ENCODE results near the gene DLGAP3. TPM values are rescaled to one million over a fixed set of nuclear protein-coding genes. Genes with fewer than 3 reads are reported as not detected.

The DLGAP3 gene
- total RNA-seq, 2 experiments from 2014 or later: 0.50 to 0.66 TPM

GRCh38 chr1:34865573-34865972 is 63.9 kb downstream of the DLGAP3 start:
- H3K4me1 Mint-ChIP-seq: peaks cover 34% of the 10 kb centered on the region
- no peaks in the 10 kb centered on the region for H3K9me3 Mint-ChIP-seq (ENCODE audit: low read depth)
- DNase-seq (no peak), ATAC-seq (no peak)
- H3K4me3 Mint-ChIP-seq: peak overlapping the region; percentile 73
- peak overlapping the region; percentile 65 for H3K27ac Mint-ChIP-seq
- H3K36me3 Mint-ChIP-seq: no peaks in the 10 kb centered on the region
- no peaks in the 10 kb centered on the region for H3K27me3 Mint-ChIP-seq
- CTCF ChIA-PET: interaction anchor here (0.7 to 10.0 kb wide), 15 partner anchors 11 to 1077 kb away, joined by 3 to 149 read pairs (median 5); partner anchors contain the start of gene TMEM35B

- Mint-ChIP-seq H3K4me3 (peak overlapping the region; percentile 42), H3K36me3 (peaks cover 1% of the 10 kb centered on the region), H3K9me3 (ENCODE audit: low read depth) (no peaks in the 10 kb centered on the region), H3K4me1 (peaks cover 42% of the 10 kb centered on the region), H3K27ac (peak overlapping the region; percentile 89), H3K27me3 (no peaks in the 10 kb centered on the region)
- CTCF ChIA-PET: interaction anchor here (0.6 to 10.0 kb wide), 7 partner anchors 10 to 1021 kb away, joined by 3 to 149 read pairs (median 3); partner anchors contain the start of genes CLSPN, SFPQ and TMEM35B
- ATAC-seq (no peak), DNase-seq (no peak)
These were observed 64.7 kb downstream of the DLGAP3 start for GRCh38 chr1:34864759-34865158.

- Mint-ChIP-seq H3K27me3 (no peaks in the 10 kb centered on the region), H3K36me3 (peaks cover 1% of the 10 kb centered on the region), H3K4me3 (peak overlapping the region; percentile 31), H3K9me3 (ENCODE audit: low read depth) (no peaks in the 10 kb centered on the region), H3K27ac (peak overlapping the region; percentile 89), H3K4me1 (peaks cover 49% of the 10 kb centered on the region)
- DNase-seq (peak; percentile 62), ATAC-seq (peak; percentile 13)
- CTCF ChIA-PET: interaction anchor here (0.6 to 10.0 kb wide), 5 partner anchors 9 to 906 kb away, joined by 3 to 149 read pairs (median 3); partner anchors contain the start of gene CLSPN
These were observed 65.9 kb downstream of the DLGAP3 start for GRCh38 chr1:34863501-34863900.

GRCh38 chr1:34859446-34860200 is 69.8 kb downstream of the DLGAP3 start, which contains the start of gene SMIM12:
Gene SMIM12 (minus strand): TSS chr1:34859749. CDS start chr1:34855977, 3,772 bp downstream.
- Mint-ChIP-seq H3K9me3 (ENCODE audit: low read depth) (no peaks in the 10 kb centered on the region), H3K4me3 (peak within 1 kb of the TSS; percentile 90), H3K36me3 (peaks cover 12% of the 10 kb centered on the region), H3K4me1 (peaks cover 61% of the 10 kb centered on the region), H3K27me3 (no peaks in the 10 kb centered on the region), H3K27ac (peak within 1 kb of the TSS; percentile 90)
- peak; percentile 95 for ATAC-seq
- DNase-seq: peak; percentile 95
- CTCF ChIA-PET: interaction anchor here (1.0 to 2.5 kb wide), 9 partner anchors 9 to 591 kb away, joined by 3 to 10 read pairs (median 5); partner anchors contain the start of genes SFPQ and TMEM35B

GRCh38 chr1:34858901-34859445 is 70.5 kb downstream of the DLGAP3 start:
- Mint-ChIP-seq H3K27ac (peak overlapping the region; percentile 90), H3K4me3 (peak overlapping the region; percentile 90), H3K27me3 (no peaks in the 10 kb centered on the region), H3K4me1 (peaks cover 54% of the 10 kb centered on the region), H3K36me3 (peaks cover 15% of the 10 kb centered on the region), H3K9me3 (ENCODE audit: low read depth) (no peaks in the 10 kb centered on the region)
- DNase-seq (peak; percentile 56), ATAC-seq (peak; percentile 13)
- CTCF ChIA-PET: interaction anchor here (1.0 to 2.5 kb wide), 7 partner anchors 10 to 592 kb away, joined by 3 to 10 read pairs (median 5); partner anchors contain the start of gene SFPQ

GRCh38 chr1:34856697-34857096 is 72.8 kb downstream of the DLGAP3 start:
- H3K4me3 Mint-ChIP-seq: no peak overlapping the region
- CTCF ChIA-PET: interaction anchor here (7.0 kb wide), 1 partner anchor 9 kb away, joined by 149 read pairs; no protein-coding TSS in a partner anchor
- H3K27ac Mint-ChIP-seq: no peak overlapping the region

GRCh38 chr1:34852677-34853217 is 76.7 kb downstream of the DLGAP3 start:
- H3K27me3 Mint-ChIP-seq: no peaks in the 10 kb centered on the region
- DNase-seq (peak; percentile 95), ATAC-seq (peak; percentile 100)
- peaks cover 23% of the 10 kb centered on the region for H3K4me1 Mint-ChIP-seq
- H3K36me3 Mint-ChIP-seq: peaks cover 28% of the 10 kb centered on the region
- no peaks in the 10 kb centered on the region for H3K9me3 Mint-ChIP-seq (ENCODE audit: low read depth)
- CTCF ChIA-PET: interaction anchor here (0.6 to 7.0 kb wide), 36 partner anchors 9 to 1707 kb away, joined by 3 to 149 read pairs (median 4); partner anchors contain the start of genes GJB3 and TMEM35B
- peak overlapping the region; percentile 47 for H3K27ac Mint-ChIP-seq
- H3K4me3 Mint-ChIP-seq: no peak overlapping the region

More at GRCh38 chr1:34856697-34857096, 72.8 kb downstream of the DLGAP3 start:
- no peaks in the 10 kb centered on the region for H3K9me3 Mint-ChIP-seq (ENCODE audit: low read depth)
- no peak for ATAC-seq
- H3K36me3 Mint-ChIP-seq: peaks cover 23% of the 10 kb centered on the region
- H3K4me1 Mint-ChIP-seq: peaks cover 47% of the 10 kb centered on the region
- no peaks in the 10 kb centered on the region for H3K27me3 Mint-ChIP-seq
- no peak for DNase-seq

GRCh38 chr1:34851431-34852105 is 77.9 kb downstream of the DLGAP3 start:
- no peak for ATAC-seq
- no peak overlapping the region for H3K27ac Mint-ChIP-seq
- no peak overlapping the region for H3K4me3 Mint-ChIP-seq
- H3K9me3 Mint-ChIP-seq (ENCODE audit: low read depth): no peaks in the 10 kb centered on the region
- no peaks in the 10 kb centered on the region for H3K27me3 Mint-ChIP-seq
- peaks cover 28% of the 10 kb centered on the region for H3K36me3 Mint-ChIP-seq
- H3K4me1 Mint-ChIP-seq: peaks cover 12% of the 10 kb centered on the region
- CTCF ChIA-PET: interaction anchor here (0.7 to 7.0 kb wide), 6 partner anchors 10 to 146 kb away, joined by 3 to 149 read pairs (median 6); no protein-coding TSS in a partner anchor
- no peak for DNase-seq

- CTCF ChIA-PET: interaction anchor here (1.9 to 4.5 kb wide), 2 partner anchors 16 to 62 kb away, joined by 6 to 51 read pairs; no protein-coding TSS in a partner anchor
- DNase-seq (no peak), ATAC-seq (no peak)
- H3K4me3 Mint-ChIP-seq: no peak overlapping the region
- H3K27me3 Mint-ChIP-seq: no peaks in the 10 kb centered on the region
- H3K36me3 Mint-ChIP-seq: peaks cover 24% of the 10 kb centered on the region
- no peak overlapping the region for H3K27ac Mint-ChIP-seq
- H3K4me1 Mint-ChIP-seq: peaks cover 10% of the 10 kb centered on the region
- no peaks in the 10 kb centered on the region for H3K9me3 Mint-ChIP-seq (ENCODE audit: low read depth)
These were observed 79.1 kb downstream of the DLGAP3 start for GRCh38 chr1:34850382-34850781.

GRCh38 chr1:34847094-34847493 is 82.4 kb downstream of the DLGAP3 start:
- no peaks in the 10 kb centered on the region for H3K27me3 Mint-ChIP-seq
- H3K9me3 Mint-ChIP-seq (ENCODE audit: low read depth): no peaks in the 10 kb centered on the region
- ATAC-seq: no peak
- no peak overlapping the region for H3K27ac Mint-ChIP-seq
- no peak overlapping the region for H3K4me3 Mint-ChIP-seq
- H3K36me3 Mint-ChIP-seq: peaks cover 9% of the 10 kb centered on the region
- DNase-seq: no peak
- CTCF ChIA-PET: interaction anchor here (1.4 kb wide), 1 partner anchor 20 kb away, joined by 4 read pairs; no protein-coding TSS in a partner anchor
- H3K4me1 Mint-ChIP-seq: peaks cover 12% of the 10 kb centered on the region

- Mint-ChIP-seq H3K36me3 (peaks cover 6% of the 10 kb centered on the region), H3K27ac (no peak overlapping the region), H3K9me3 (ENCODE audit: low read depth) (no peaks in the 10 kb centered on the region), H3K4me3 (no peak overlapping the region), H3K27me3 (no peaks in the 10 kb centered on the region), H3K4me1 (peaks cover 11% of the 10 kb centered on the region)
- ATAC-seq (no peak), DNase-seq (no peak)
- CTCF ChIA-PET: interaction anchor here (1.4 kb wide), 1 partner anchor 21 kb away, joined by 4 read pairs; no protein-coding TSS in a partner anchor
These were observed 83.2 kb downstream of the DLGAP3 start for GRCh38 chr1:34846265-34846664.

- peaks cover 11% of the 10 kb centered on the region for H3K4me1 Mint-ChIP-seq
- H3K27ac Mint-ChIP-seq: no peak overlapping the region
- no peaks in the 10 kb centered on the region for H3K9me3 Mint-ChIP-seq (ENCODE audit: low read depth)
- CTCF ChIA-PET: interaction anchor here (2.2 kb wide), 1 partner anchor 7 kb away, joined by 10 read pairs; no protein-coding TSS in a partner anchor
- no peaks in the 10 kb centered on the region for H3K27me3 Mint-ChIP-seq
- DNase-seq (no peak), ATAC-seq (no peak)
- H3K4me3 Mint-ChIP-seq: no peak overlapping the region
- peaks cover 6% of the 10 kb centered on the region for H3K36me3 Mint-ChIP-seq
These were observed 84.1 kb downstream of the DLGAP3 start for GRCh38 chr1:34845131-34845901.
